Esophagus squamous epithelium (tissue), 4 donors: ENCODE data around the gene EMC8.

ENCODE experiments used
- CTCF ChIP-seq, 6 experiments: fragments of 450-650 bp in 4 of 6; fragments of 200-600 bp in 2 of 6; sonication (generic) in 2 of 6; IDR thresholded peaks; one replicate each; pipeline ENCODE4 v1.5.1; 2016 to 2019; ENCODE audit warnings: antibody characterized with exemption in 6 of 6, mild to moderate bottlenecking in 4 of 6, moderate library complexity in 4 of 6
- POLR2A ChIP-seq, 4 donors: fragments of 450-650 bp; IDR thresholded peaks; one replicate each; pipeline ENCODE4 v1.6.1; 2017; ENCODE audit warnings: antibody characterized with exemption in 4 of 4, mild to moderate bottlenecking in 4 of 4, moderate library complexity in 3 of 4

- no peak for TF ChIP-seq CTCF (IDR thresholded peaks at IDR 0.05)
- no peak for TF ChIP-seq POLR2A (IDR thresholded peaks at IDR 0.05)
Measured at GRCh38 chr16:85816159-85816558, 16.8 kb upstream of the EMC8 start.
